Fibroblast of lung (primary cell): ENCODE results near the gene GPRC5C. TPM values are rescaled to one million over a fixed set of nuclear protein-coding genes. Genes with fewer than 3 reads are reported as not detected.

ENCODE experiments used
- DNase-seq, 2 donors: peaks; one replicate each; pipeline versions ENCODE4 v3.0.0 to v3.0.0-alpha.2; 2010; ENCODE audit warnings: low read depth in 2 of 2
- H2AFZ ChIP-seq: 2 replicates; pipeline ENCODE4 v1.5.1; 2012; ENCODE audit warnings: low read length, control low read depth, inconsistent platforms
- H3K27ac ChIP-seq: 2 replicates; pipeline ENCODE4 v1.5.1; 2011; ENCODE audit warnings: low read length, control low read depth; ENCODE audit not compliant: insufficient read depth
- H3K27me3 ChIP-seq: 2 replicates; pipeline ENCODE4 v1.5.1; 2011; ENCODE audit warnings: mild to moderate bottlenecking, low read length; ENCODE audit not compliant: control insufficient read depth, insufficient read depth
- H3K36me3 ChIP-seq: 2 replicates; pipeline ENCODE4 v1.5.1; 2011; ENCODE audit warnings: low read length; ENCODE audit not compliant: control insufficient read depth, insufficient read depth
- H3K4me1 ChIP-seq: 2 replicates; pipeline ENCODE4 v1.5.1; 2011; ENCODE audit warnings: low read length; ENCODE audit not compliant: control insufficient read depth, insufficient read depth; ENCODE audit errors: extremely low read depth
- H3K4me2 ChIP-seq: 2 replicates; pipeline ENCODE4 v1.5.1; 2011; ENCODE audit warnings: low read length, control low read depth; ENCODE audit not compliant: insufficient read depth; ENCODE audit errors: extremely low read depth
- H3K4me3 ChIP-seq, 4 experiments: fragments of 200-600 bp in 1 of 4; sonication (generic) in 1 of 4; replicated peaks in 1 of 4; 2 replicates each; pipeline ENCODE4 v1.5.1; 2011 to 2016; ENCODE audit warnings: low read length in 4 of 4, low read depth in 3 of 4, mild to moderate bottlenecking in 3 of 4, control low read depth in 2 of 4, inconsistent platforms in 1 of 4, mixed read lengths in 1 of 4; ENCODE audit not compliant: insufficient read depth in 1 of 4; ENCODE audit errors: control extremely low read depth in 1 of 4
- H3K79me2 ChIP-seq: 2 replicates; pipeline ENCODE4 v1.5.1; 2012; ENCODE audit warnings: mild to moderate bottlenecking, low read length, inconsistent platforms; ENCODE audit not compliant: control insufficient read depth, insufficient read depth
- H3K9ac ChIP-seq: 2 replicates; pipeline ENCODE4 v1.5.1; 2011; ENCODE audit warnings: mild to moderate bottlenecking, low read length, control low read depth; ENCODE audit not compliant: insufficient read depth
- H3K9me3 ChIP-seq: 2 replicates; pipeline ENCODE4 v1.5.1; 2012; ENCODE audit warnings: low read depth, low read length; ENCODE audit not compliant: control insufficient read depth, insufficient read depth
- H4K20me1 ChIP-seq: 2 replicates; pipeline ENCODE4 v1.5.1; 2011; ENCODE audit warnings: low read length; ENCODE audit not compliant: control insufficient read depth, insufficient read depth; ENCODE audit errors: extremely low read depth
- CTCF ChIP-seq, 2 donors: IDR thresholded peaks in 1 of 2; conservative IDR thresholded peaks in 1 of 2; 1 replicate in 1 of 2; 2 replicates in 1 of 2; pipeline ENCODE4 v1.5.1; 2011 to 2012; ENCODE audit warnings: low read length in 2 of 2, control low read depth in 1 of 2, inconsistent platforms in 1 of 2, low read depth in 1 of 2, mild to moderate bottlenecking in 1 of 2
- EZH2 ChIP-seq: IDR thresholded peaks from 2 replicates; pipeline ENCODE4 v1.5.1; 2012; ENCODE audit warnings: low read length, control low read depth, mild to moderate bottlenecking; ENCODE audit errors: missing control alignments
- polyA plus RNA-seq, 2 donors: library from polyadenylated mRNA; depleted of rRNA in 1 of 2; stranded (reverse) in 1 of 2; unstranded in 1 of 2; fragments of >200 nt; gene quantifications; 2 replicates each; pipeline ENCODE4 v1.2.1, GENCODE V29; 2011 to 2012; ENCODE audit warnings: missing spikeins in 1 of 2
- total RNA-seq: library from RNA; depleted of rRNA; stranded (reverse); fragments of >200 nt; gene quantifications from 2 replicates; pipeline ENCODE4 v1.2.1, GENCODE V29; 2014

Gene GPRC5C
- total and polyA plus RNA-seq, 2 donors (not counting 1 experiment from before 2014, with no cell fraction given): 0.11 to 1.5 TPM

GRCh38 chr17:74450925-74451403 is 19.1 kb downstream of the GPRC5C start:
- H3K27me3 ChIP-seq: no peaks in the 10 kb centered on the region
- H2AFZ ChIP-seq: no peak overlapping the region
- no peak for DNase-seq
- H3K79me2 ChIP-seq: no peaks in the 10 kb centered on the region
- H3K4me2 ChIP-seq: no peak overlapping the region
- TF ChIP-seq EZH2 (no peak), CTCF (conservative IDR thresholded peaks at IDR 0.05 in 1 of 2, IDR thresholded peaks at IDR 0.05 in 1 of 2; ENCODE audit: low read depth in 1 of 2, low read length in 2 of 2) (no peak)
- H3K9me3 ChIP-seq: no peaks in the 10 kb centered on the region
- no peak overlapping the region for H3K4me3 ChIP-seq
- H4K20me1 ChIP-seq: no peaks in the 10 kb centered on the region
- H3K9ac ChIP-seq: no peak overlapping the region
- no peaks in the 10 kb centered on the region for H3K36me3 ChIP-seq
- no peaks in the 10 kb centered on the region for H3K4me1 ChIP-seq
- no peak overlapping the region for H3K27ac ChIP-seq

- Histone ChIP-seq H3K9me3 (no peaks in the 10 kb centered on the region), H2AFZ (no peak overlapping the region), H3K9ac (no peak overlapping the region), H3K79me2 (no peaks in the 10 kb centered on the region), H3K4me2 (no peak overlapping the region), H3K27me3 (no peaks in the 10 kb centered on the region), H4K20me1 (no peaks in the 10 kb centered on the region), H3K4me3 (no peak overlapping the region), H3K36me3 (no peaks in the 10 kb centered on the region), H3K4me1 (no peaks in the 10 kb centered on the region), H3K27ac (no peak overlapping the region)
- no peak for DNase-seq
- TF ChIP-seq EZH2: no peak
- TF ChIP-seq CTCF (conservative IDR thresholded peaks at IDR 0.05 in 1 of 2, IDR thresholded peaks at IDR 0.05 in 1 of 2; ENCODE audit: low read depth in 1 of 2, low read length in 2 of 2): no peak
Measured at GRCh38 chr17:74451557-74451956, 19.7 kb downstream of the GPRC5C start.

GRCh38 chr17:74452033-74452840 is 20.3 kb downstream of the GPRC5C start:
- Histone ChIP-seq H3K4me1 (no peaks in the 10 kb centered on the region), H3K4me3 (no peak overlapping the region), H3K36me3 (no peaks in the 10 kb centered on the region), H2AFZ (no peak overlapping the region), H3K27me3 (no peaks in the 10 kb centered on the region), H3K9me3 (no peaks in the 10 kb centered on the region), H3K4me2 (no peak overlapping the region), H3K27ac (no peak overlapping the region), H3K79me2 (no peaks in the 10 kb centered on the region), H4K20me1 (no peaks in the 10 kb centered on the region), H3K9ac (no peak overlapping the region)
- TF ChIP-seq EZH2 (no peak), CTCF (conservative IDR thresholded peaks at IDR 0.05 in 1 of 2, IDR thresholded peaks at IDR 0.05 in 1 of 2; ENCODE audit: low read depth in 1 of 2, low read length in 2 of 2) (no peak)
- no peak for DNase-seq
